ENCODE measurements around the gene MRGPRE. TPM values are rescaled to one million over a fixed set of nuclear protein-coding genes. Genes with fewer than 3 reads are reported as not detected.

Gene MRGPRE
- total and polyA plus RNA-seq, 2 experiments from 2014 or later: not detected

- Histone ChIP-seq H3K79me2 (ENCODE audit: insufficient read depth) (no peaks in the 10 kb centered on the region), H3K9me2 (ENCODE audit: insufficient read depth) (no peaks in the 10 kb centered on the region), H3K4me2 (ENCODE audit: unreplicated experiment) (no peak overlapping the region), H3K4me3 (no peak overlapping the region), H3K27ac (no peak overlapping the region), H3F3A (ENCODE audit: insufficient read depth) (no peaks in the 10 kb centered on the region), H3K9me3 (ENCODE audit: low read depth) (no peaks in the 10 kb centered on the region), H3K4me1 (ENCODE audit: insufficient read depth) (no peaks in the 10 kb centered on the region), H3K9ac (no peak overlapping the region), H3K27me3 (replicated peaks; ENCODE audit: insufficient read depth) (peaks cover 24% of the 10 kb centered on the region), H4K20me1 (ENCODE audit: insufficient read depth) (no peaks in the 10 kb centered on the region), H3K36me3 (ENCODE audit: low read depth) (no peaks in the 10 kb centered on the region), H2AFZ (no peak overlapping the region)
- TF ChIP-seq EZH2 (IDR thresholded peaks at IDR 0.05; ENCODE audit: insufficient read depth, poor library complexity, severe bottlenecking) (no peak), EZH2phosphoT487 (IDR thresholded peaks at IDR 0.05; ENCODE audit: insufficient read depth, low read depth) (no peak)
- DNase-seq: no peak
- in situ Hi-C loops (cut with MboI): no loop called here
- 79% methylated on average over 19 to 22 of the region's 24 CpGs for WGBS, 2 experiments (ENCODE audit: low coverage in 1 of 2, low lambda C conversion rate in 2 of 2, missing lambda C conversion rate in 2 of 2)
These were observed 27.8 kb downstream of the MRGPRE start for GRCh38 chr11:3204141-3205015.

GRCh38 chr11:3203221-3204043 is 28.8 kb downstream of the MRGPRE start:
- 4 to 8% methylated on average over 29 to 50 of the region's 51 CpGs for WGBS, 2 experiments (ENCODE audit: low coverage in 1 of 2, low lambda C conversion rate in 2 of 2, missing lambda C conversion rate in 2 of 2)
- Histone ChIP-seq H3F3A (ENCODE audit: insufficient read depth) (no peaks in the 10 kb centered on the region), H2AFZ (no peak overlapping the region), H3K4me1 (ENCODE audit: insufficient read depth) (no peaks in the 10 kb centered on the region), H3K27ac (no peak overlapping the region), H3K9me3 (ENCODE audit: low read depth) (no peaks in the 10 kb centered on the region), H3K9me2 (ENCODE audit: insufficient read depth) (no peaks in the 10 kb centered on the region), H3K4me3 (no peak overlapping the region), H3K9ac (no peak overlapping the region), H3K36me3 (ENCODE audit: low read depth) (no peaks in the 10 kb centered on the region), H3K27me3 (replicated peaks; ENCODE audit: insufficient read depth) (peaks cover 24% of the 10 kb centered on the region), H3K79me2 (ENCODE audit: insufficient read depth) (no peaks in the 10 kb centered on the region), H4K20me1 (ENCODE audit: insufficient read depth) (no peaks in the 10 kb centered on the region), H3K4me2 (ENCODE audit: unreplicated experiment) (no peak overlapping the region)
- DNase-seq: peak; percentile 43
- no peak for TF ChIP-seq EZH2phosphoT487 (IDR thresholded peaks at IDR 0.05; ENCODE audit: insufficient read depth, low read depth)
- TF ChIP-seq EZH2 (IDR thresholded peaks at IDR 0.05; ENCODE audit: insufficient read depth, poor library complexity, severe bottlenecking): no peak
- in situ Hi-C loops (cut with MboI): no loop called here

DNA sequence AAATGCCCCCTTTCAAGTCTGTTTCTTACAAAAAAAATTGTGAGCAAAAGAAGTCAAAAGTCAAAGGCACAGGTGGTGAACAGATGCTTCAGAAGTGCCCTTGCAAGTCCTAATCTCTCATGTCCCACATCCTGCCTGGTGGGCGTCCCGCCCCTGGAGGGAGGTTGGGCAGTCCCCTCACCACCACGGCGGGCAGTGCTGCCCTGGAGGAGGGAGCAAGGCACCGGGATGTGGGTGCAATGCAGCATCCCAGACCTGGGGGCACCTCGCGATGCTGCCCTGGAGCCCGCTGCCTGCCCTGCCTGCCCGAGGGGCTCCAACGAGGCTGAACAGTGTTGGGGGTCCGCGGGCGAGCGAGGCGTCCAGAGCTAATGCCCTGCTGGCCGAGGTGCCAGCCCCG is 29.5 kb downstream of the MRGPRE start:
- DNase-seq: no peak
- in situ Hi-C loops (cut with MboI): no loop called here
- H3K27me3 ChIP-seq (replicated peaks; ENCODE audit: insufficient read depth): peaks cover 24% of the 10 kb centered on the region

DNA sequence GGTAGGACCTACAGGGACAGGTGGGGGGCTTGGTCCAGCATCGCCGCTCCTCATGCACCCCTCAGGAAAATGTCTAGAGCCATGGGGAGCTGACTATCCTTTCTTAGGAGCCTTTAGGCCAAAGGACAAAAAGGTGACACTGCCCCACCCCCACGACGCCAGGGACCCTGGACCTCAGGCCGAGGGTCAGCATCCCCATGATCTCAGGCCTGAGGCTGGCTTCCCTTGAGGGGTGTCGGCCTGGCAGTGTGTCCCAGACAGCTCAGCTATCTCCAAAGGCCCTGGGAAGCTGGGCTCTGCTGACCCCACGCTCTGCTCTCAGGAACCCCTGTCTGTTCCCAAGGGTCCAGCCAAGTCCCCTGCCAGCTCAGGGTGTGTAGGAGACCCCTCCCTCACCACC is 29.9 kb downstream of the MRGPRE start:
- in situ Hi-C loops (cut with MboI): no loop called here
- no peak overlapping the region for H3K9ac ChIP-seq
- TF ChIP-seq EZH2 (IDR thresholded peaks at IDR 0.05; ENCODE audit: insufficient read depth, poor library complexity, severe bottlenecking): peak; percentile 12
- no peak for TF ChIP-seq EZH2phosphoT487 (IDR thresholded peaks at IDR 0.05; ENCODE audit: insufficient read depth, low read depth)
- H3K4me2 ChIP-seq (ENCODE audit: unreplicated experiment): no peak overlapping the region
- H2AFZ ChIP-seq: no peak overlapping the region
- no peaks in the 10 kb centered on the region for H3K4me1 ChIP-seq (ENCODE audit: insufficient read depth)
- DNase-seq: no peak
- H3K4me3 ChIP-seq: no peak overlapping the region
- H3K36me3 ChIP-seq (ENCODE audit: low read depth): no peaks in the 10 kb centered on the region
- H3K9me3 ChIP-seq (ENCODE audit: low read depth): no peaks in the 10 kb centered on the region
- H4K20me1 ChIP-seq (ENCODE audit: insufficient read depth): no peaks in the 10 kb centered on the region
- H3K79me2 ChIP-seq (ENCODE audit: insufficient read depth): no peaks in the 10 kb centered on the region
- no peaks in the 10 kb centered on the region for H3F3A ChIP-seq (ENCODE audit: insufficient read depth)
- H3K27me3 ChIP-seq (replicated peaks; ENCODE audit: insufficient read depth): peaks cover 24% of the 10 kb centered on the region
- 38% methylated on average over 7 of the region's 7 CpGs for WGBS, 2 experiments (ENCODE audit: low coverage in 1 of 2, low lambda C conversion rate in 2 of 2, missing lambda C conversion rate in 2 of 2)
- no peaks in the 10 kb centered on the region for H3K9me2 ChIP-seq (ENCODE audit: insufficient read depth)
- H3K27ac ChIP-seq: no peak overlapping the region

More for the DNA sequence above, 29.5 kb downstream of the MRGPRE start:
- Histone ChIP-seq H3K9me2 (ENCODE audit: insufficient read depth) (no peaks in the 10 kb centered on the region), H3K36me3 (ENCODE audit: low read depth) (no peaks in the 10 kb centered on the region), H3K79me2 (ENCODE audit: insufficient read depth) (no peaks in the 10 kb centered on the region), H2AFZ (no peak overlapping the region), H3K4me2 (ENCODE audit: unreplicated experiment) (no peak overlapping the region), H3K4me1 (ENCODE audit: insufficient read depth) (no peaks in the 10 kb centered on the region), H3K9me3 (ENCODE audit: low read depth) (no peaks in the 10 kb centered on the region), H3K9ac (no peak overlapping the region), H3K4me3 (no peak overlapping the region), H3K27ac (no peak overlapping the region), H3F3A (ENCODE audit: insufficient read depth) (no peaks in the 10 kb centered on the region), H4K20me1 (ENCODE audit: insufficient read depth) (no peaks in the 10 kb centered on the region)
- no peak for TF ChIP-seq EZH2phosphoT487 (IDR thresholded peaks at IDR 0.05; ENCODE audit: insufficient read depth, low read depth)
- TF ChIP-seq EZH2 (IDR thresholded peaks at IDR 0.05; ENCODE audit: insufficient read depth, poor library complexity, severe bottlenecking): peak; percentile 17
- 6 to 12% methylated on average over 12 to 16 of the region's 17 CpGs for WGBS, 2 experiments (ENCODE audit: low coverage in 1 of 2, low lambda C conversion rate in 2 of 2, missing lambda C conversion rate in 2 of 2)

Data from GM23248 (cell line).